ENCODE data around the gene JCAD.
"Not testable (repeated sequence)": the region's sequence is repeated elsewhere in the genome, so short reads cannot be mapped to it uniquely, and the experiment has no call there.

JCAD gene

GRCh38 chr10:29980084-29980483, 79.3 kb downstream of the JCAD start:
- DNase-seq, result no peak

GRCh38 chr10:29979421-29979779, 80.0 kb downstream of the JCAD start:
- DNase-seq, result not testable (repeated sequence)

- DNase-seq, result no peak
Observed at GRCh38 chr10:29977171-29977570, 82.2 kb downstream of the JCAD start.

DNA sequence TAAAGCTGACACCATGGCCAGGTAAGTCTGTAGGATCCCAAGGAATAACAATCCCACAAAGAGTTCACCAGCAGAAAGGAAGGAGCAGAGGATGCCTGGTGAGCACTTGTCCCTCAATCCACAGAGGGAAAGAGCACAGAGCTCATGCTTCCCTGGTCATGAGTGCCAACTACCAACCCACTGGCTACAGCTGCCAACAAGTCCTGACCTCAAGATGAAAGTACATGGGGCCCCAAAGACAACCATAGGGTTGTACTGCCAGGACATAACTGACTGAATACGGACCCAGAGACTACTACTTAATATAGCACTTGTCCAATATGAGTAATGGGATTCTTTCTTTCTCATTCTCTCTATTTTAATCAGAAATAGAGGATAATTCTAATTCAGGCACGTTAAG, 83.3 kb downstream of the JCAD start:
- no peak for DNase-seq

GRCh38 chr10:29974773-29975172, 84.6 kb downstream of the JCAD start:
- DNase-seq, result no peak

DNA sequence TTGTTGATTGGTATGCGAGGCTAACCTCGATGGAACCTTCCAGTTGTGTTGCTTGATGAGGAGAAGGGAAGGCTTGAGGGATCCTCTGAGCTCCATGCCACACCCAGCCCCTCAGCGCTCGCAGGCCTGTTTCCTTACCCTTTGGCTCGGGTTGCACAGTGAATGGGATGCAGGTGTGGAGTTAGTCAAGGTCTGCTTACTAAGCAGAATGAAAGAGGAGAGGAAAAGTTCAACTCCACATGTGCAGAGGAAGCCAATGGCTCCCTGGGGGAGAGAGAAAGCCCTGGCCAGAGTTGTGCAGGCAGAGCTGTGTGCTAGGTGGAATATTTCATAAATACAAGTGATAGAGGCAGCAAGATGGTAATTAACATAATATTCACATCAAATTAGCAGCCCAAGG, 85.5 kb downstream of the JCAD start:
- DNase-seq, result no peak

DNA sequence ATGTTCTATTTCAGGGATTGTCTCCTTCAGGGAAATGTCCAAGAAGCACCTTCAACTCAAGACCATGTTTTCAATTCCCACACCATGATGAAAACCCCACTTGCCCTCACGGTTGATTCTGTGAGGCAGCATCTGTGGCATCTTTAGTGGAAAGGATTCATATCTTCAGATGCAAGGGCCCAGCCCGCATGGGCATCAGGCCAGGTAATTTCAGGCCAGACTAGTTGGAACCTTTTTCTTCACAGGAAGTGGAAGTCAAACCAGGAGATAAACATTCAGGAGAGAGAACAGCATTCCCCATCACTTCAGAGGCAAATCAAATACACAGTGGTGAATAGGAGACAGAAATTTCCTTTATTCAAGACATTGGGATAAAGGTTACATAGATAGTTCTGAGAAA, 88.8 kb downstream of the JCAD start:
- no peak for DNase-seq

DNA sequence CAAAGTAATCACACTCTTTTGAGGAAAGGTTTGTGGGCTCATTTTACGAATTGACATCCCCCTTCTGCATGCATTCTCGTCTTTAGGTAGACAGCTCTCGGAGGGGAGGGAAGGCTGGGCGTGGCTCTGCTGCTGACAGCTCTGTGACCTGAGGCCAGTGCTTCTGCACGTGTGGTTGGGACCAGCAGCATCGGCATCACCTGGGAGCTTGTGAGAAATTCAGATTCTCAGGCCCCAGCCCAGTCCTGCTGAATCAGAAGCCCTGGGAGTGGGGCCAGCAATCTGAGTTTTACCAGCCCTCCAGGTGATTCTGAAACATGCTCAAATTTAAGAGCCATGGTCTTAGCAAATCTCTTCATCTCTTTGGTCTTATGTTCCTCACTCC, 89.4 kb downstream of the JCAD start:
- no peak for DNase-seq

DNA sequence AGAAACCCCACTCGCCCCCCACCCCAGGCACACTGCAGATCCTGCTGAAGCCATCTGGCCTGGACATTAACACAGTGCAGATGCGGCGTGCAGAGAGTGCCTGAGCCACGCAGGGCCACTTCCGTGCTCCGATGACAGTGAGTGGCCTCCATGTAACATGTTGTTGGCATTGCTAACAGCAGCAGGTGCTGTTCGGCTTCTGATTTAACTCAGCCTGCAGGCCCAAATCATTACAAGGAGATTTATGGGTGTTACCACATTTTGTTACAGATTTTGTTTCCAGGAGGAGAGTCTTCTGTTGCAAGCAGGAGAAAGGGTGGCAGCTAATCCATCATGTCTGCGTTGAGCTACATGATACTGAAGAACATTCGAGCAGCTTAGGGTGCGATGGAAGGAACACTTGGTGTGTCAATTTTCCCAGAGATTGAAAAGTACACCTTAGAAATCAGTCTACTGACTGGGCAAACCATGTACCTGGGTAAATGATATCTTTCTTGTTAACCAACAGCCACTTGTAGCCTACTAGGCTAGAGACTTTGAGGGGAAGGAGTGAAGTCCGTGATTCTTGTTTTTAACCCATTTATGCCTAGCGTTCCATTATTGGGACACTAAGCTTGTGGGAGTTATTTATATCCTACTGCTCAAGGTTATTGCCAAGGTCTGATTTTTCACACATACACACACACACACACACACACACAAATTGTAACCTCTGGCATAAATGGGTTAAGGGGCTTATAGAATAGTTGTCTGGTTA, 90.0 kb downstream of the JCAD start:
- no peak for DNase-seq

- DNase-seq, result no peak
Observed at GRCh38 chr10:29968585-29968984, 90.8 kb downstream of the JCAD start.

DNA sequence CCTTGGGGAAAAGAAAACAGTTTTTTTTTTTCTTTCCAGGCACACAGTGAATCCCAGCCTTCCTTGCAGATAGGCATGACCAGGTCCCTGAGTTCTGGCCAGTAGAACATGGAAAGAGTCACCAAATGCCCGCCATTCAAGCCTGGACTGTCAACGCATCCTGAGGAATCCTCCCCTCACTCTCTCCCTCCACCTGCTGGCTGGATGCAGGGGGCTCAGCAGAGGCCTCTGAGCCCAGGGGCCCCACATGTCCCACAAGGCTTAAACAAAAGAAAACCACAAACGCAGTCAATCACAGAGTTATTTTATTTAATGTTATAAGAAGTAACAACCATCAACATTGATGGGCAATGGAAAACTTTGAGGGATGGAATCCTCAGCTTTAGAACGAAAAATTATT, 93.1 kb downstream of the JCAD start:
- DNase-seq, result no peak
